Measurements from ENCODE around the gene KLRK1. TPM values are rescaled to one million over a fixed set of nuclear protein-coding genes. Genes with fewer than 3 reads are reported as not detected.
A peak's percentile ranks its signal among the peaks of the same experiment; 100 is the strongest.

The KLRK1 gene
- total and polyA plus RNA-seq, 4 donors: 0.98 to 4.0 (median 1.4) TPM

- TF ChIP-seq RAD21 (IDR thresholded peaks at IDR 0.05) (no peak), TAF1 (conservative IDR thresholded peaks at IDR 0.05) (no peak), HNF4A (conservative IDR thresholded peaks at IDR 0.05) (no peak)
- Histone ChIP-seq H3K4me3 (ENCODE audit: low read depth in 1 of 3, low read length in 3 of 3) (no peak overlapping the region), H3K27me3 (ENCODE audit: control insufficient read depth in 4 of 4, insufficient read depth in 4 of 4, low read length in 3 of 4) (no peaks in the 10 kb centered on the region), H3K9ac (ENCODE audit: low read depth in 1 of 2, low read length in 2 of 2) (no peak overlapping the region), H3K27ac (ENCODE audit: low read depth in 1 of 2, low read length in 2 of 2) (peak overlapping the region; percentile 97 to 98), H3K9me3 (ENCODE audit: control insufficient read depth in 4 of 4, low read length in 3 of 4) (no peaks in the 10 kb centered on the region), H3K36me3 (ENCODE audit: control insufficient read depth in 4 of 4, insufficient read depth in 3 of 4, low read depth in 1 of 4, low read length in 3 of 4) (no peaks in the 10 kb centered on the region), H3K4me1 (ENCODE audit: control insufficient read depth in 4 of 4, insufficient read depth in 4 of 4, low read length in 3 of 4) (peaks cover 2 to 22% (median 11%) of the 10 kb centered on the region in 4 donors)
- WGBS: 74% methylated on average over 9 of the region's 9 CpGs
- no peak for DNase-seq (ENCODE audit: low spot score)
Observed at GRCh38 chr12:10362828-10363657, 26.8 kb downstream of the KLRK1 start.

DNA sequence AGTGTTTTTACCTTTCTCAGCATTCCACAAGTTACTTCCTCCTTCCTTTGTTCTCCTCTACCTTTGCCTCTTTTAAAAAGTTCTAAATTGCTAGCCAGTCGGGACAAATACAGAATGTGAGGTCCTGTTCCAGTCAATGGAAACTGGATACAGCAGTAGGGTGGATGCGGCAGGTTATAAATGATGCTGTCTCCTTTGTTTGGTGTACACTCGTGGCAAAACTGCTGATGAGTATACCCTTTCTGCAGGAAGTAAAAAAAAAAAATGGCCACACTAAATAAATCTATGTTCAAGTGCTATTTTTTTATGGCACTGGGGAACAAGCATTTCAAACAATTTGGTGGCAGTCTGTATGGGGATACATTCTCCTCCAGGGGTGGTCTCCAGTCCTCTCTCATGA lies 27.5 kb downstream of the KLRK1 start:
- WGBS: 73% methylated on average over 3 of the region's 3 CpGs
- no peak for DNase-seq (ENCODE audit: low spot score)
- no peak overlapping the region for H3K4me3 ChIP-seq (ENCODE audit: low read depth in 1 of 3, low read length in 3 of 3)

More for the DNA sequence above, 27.5 kb downstream of the KLRK1 start:
- Histone ChIP-seq H3K27me3 (ENCODE audit: control insufficient read depth in 4 of 4, insufficient read depth in 4 of 4, low read length in 3 of 4) (no peaks in the 10 kb centered on the region), H3K36me3 (ENCODE audit: control insufficient read depth in 4 of 4, insufficient read depth in 3 of 4, low read depth in 1 of 4, low read length in 3 of 4) (no peaks in the 10 kb centered on the region), H3K4me1 (ENCODE audit: control insufficient read depth in 4 of 4, insufficient read depth in 4 of 4, low read length in 3 of 4) (peaks cover 2 to 22% (median 11%) of the 10 kb centered on the region in 4 donors), H3K9me3 (ENCODE audit: control insufficient read depth in 4 of 4, low read length in 3 of 4) (no peaks in the 10 kb centered on the region), H3K9ac (ENCODE audit: low read depth in 1 of 2, low read length in 2 of 2) (no peak overlapping the region), H3K27ac (ENCODE audit: low read depth in 1 of 2, low read length in 2 of 2) (no peak overlapping the region)
- TF ChIP-seq, protein P1, sequence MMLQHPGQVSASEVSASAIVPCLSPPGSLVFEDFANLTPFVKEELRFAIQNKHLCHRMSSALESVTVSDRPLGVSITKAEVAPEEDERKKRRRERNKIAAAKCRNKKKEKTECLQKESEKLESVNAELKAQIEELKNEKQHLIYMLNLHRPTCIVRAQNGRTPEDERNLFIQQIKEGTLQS (IDR thresholded peaks at IDR 0.05): no peak
- TF ChIP-seq SP1 (IDR thresholded peaks at IDR 0.05): no peak
- no peak for TF ChIP-seq NR2F2 (IDR thresholded peaks at IDR 0.05)
- TF ChIP-seq EGR1 (IDR thresholded peaks at IDR 0.05; ENCODE audit: low read depth in 2 of 2): no peak
- TF ChIP-seq, protein P2, sequence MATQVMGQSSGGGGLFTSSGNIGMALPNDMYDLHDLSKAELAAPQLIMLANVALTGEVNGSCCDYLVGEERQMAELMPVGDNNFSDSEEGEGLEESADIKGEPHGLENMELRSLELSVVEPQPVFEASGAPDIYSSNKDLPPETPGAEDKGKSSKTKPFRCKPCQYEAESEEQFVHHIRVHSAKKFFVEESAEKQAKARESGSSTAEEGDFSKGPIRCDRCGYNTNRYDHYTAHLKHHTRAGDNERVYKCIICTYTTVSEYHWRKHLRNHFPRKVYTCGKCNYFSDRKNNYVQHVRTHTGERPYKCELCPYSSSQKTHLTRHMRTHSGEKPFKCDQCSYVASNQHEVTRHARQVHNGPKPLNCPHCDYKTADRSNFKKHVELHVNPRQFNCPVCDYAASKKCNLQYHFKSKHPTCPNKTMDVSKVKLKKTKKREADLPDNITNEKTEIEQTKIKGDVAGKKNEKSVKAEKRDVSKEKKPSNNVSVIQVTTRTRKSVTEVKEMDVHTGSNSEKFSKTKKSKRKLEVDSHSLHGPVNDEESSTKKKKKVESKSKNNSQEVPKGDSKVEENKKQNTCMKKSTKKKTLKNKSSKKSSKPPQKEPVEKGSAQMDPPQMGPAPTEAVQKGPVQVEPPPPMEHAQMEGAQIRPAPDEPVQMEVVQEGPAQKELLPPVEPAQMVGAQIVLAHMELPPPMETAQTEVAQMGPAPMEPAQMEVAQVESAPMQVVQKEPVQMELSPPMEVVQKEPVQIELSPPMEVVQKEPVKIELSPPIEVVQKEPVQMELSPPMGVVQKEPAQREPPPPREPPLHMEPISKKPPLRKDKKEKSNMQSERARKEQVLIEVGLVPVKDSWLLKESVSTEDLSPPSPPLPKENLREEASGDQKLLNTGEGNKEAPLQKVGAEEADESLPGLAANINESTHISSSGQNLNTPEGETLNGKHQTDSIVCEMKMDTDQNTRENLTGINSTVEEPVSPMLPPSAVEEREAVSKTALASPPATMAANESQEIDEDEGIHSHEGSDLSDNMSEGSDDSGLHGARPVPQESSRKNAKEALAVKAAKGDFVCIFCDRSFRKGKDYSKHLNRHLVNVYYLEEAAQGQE (IDR thresholded peaks at IDR 0.05): no peak
- no peak for TF ChIP-seq RAD21 (IDR thresholded peaks at IDR 0.05)
- TF ChIP-seq JUND (IDR thresholded peaks at IDR 0.05): no peak
- no peak for TF ChIP-seq ZBTB33 (IDR thresholded peaks at IDR 0.05)
- no peak for TF ChIP-seq HNF4A (conservative IDR thresholded peaks at IDR 0.05)
- no peak for TF ChIP-seq TAF1 (conservative IDR thresholded peaks at IDR 0.05)
- TF ChIP-seq, protein P3, sequence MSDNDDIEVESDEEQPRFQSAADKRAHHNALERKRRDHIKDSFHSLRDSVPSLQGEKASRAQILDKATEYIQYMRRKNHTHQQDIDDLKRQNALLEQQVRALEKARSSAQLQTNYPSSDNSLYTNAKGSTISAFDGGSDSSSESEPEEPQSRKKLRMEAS (IDR thresholded peaks at IDR 0.05): no peak
- no peak for TF ChIP-seq YY1 (IDR thresholded peaks at IDR 0.05)
- no peak for TF ChIP-seq HNF4G (IDR thresholded peaks at IDR 0.05)
- TF ChIP-seq RXRA (IDR thresholded peaks at IDR 0.05): no peak
- TF ChIP-seq GABPA (IDR thresholded peaks at IDR 0.05 in 1 of 2, conservative IDR thresholded peaks at IDR 0.05 in 1 of 2): no peak
- TF ChIP-seq FOXA1 (IDR thresholded peaks at IDR 0.05): no peak
- TF ChIP-seq, protein P4, sequence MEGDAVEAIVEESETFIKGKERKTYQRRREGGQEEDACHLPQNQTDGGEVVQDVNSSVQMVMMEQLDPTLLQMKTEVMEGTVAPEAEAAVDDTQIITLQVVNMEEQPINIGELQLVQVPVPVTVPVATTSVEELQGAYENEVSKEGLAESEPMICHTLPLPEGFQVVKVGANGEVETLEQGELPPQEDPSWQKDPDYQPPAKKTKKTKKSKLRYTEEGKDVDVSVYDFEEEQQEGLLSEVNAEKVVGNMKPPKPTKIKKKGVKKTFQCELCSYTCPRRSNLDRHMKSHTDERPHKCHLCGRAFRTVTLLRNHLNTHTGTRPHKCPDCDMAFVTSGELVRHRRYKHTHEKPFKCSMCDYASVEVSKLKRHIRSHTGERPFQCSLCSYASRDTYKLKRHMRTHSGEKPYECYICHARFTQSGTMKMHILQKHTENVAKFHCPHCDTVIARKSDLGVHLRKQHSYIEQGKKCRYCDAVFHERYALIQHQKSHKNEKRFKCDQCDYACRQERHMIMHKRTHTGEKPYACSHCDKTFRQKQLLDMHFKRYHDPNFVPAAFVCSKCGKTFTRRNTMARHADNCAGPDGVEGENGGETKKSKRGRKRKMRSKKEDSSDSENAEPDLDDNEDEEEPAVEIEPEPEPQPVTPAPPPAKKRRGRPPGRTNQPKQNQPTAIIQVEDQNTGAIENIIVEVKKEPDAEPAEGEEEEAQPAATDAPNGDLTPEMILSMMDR (IDR thresholded peaks at IDR 0.05; ENCODE audit: low read depth, low read length, missing input control): no peak
- TF ChIP-seq FOXA2 (IDR thresholded peaks at IDR 0.05): no peak
